Lower leg skin (tissue), 3 donors: Measurements from ENCODE around the gene CDC42BPG.
"Not testable (repeated sequence)": the region's sequence is repeated elsewhere in the genome, so short reads cannot be mapped to it uniquely, and the experiment has no call there.

ENCODE experiments used
- CTCF ChIP-seq, 3 donors: fragments of 450-650 bp; IDR thresholded peaks; one replicate each; pipeline ENCODE4 v1.5.1; 2016; ENCODE audit warnings: antibody characterized with exemption in 3 of 3, mild to moderate bottlenecking in 3 of 3, moderate library complexity in 2 of 3
- POLR2A ChIP-seq, 2 donors: fragments of 450-650 bp; IDR thresholded peaks; one replicate each; pipeline ENCODE4 v1.6.1; 2016 to 2017; ENCODE audit warnings: antibody characterized with exemption in 2 of 2, mild to moderate bottlenecking in 1 of 2, moderate library complexity in 1 of 2

- not testable (repeated sequence) for TF ChIP-seq CTCF, POLR2A (IDR thresholded peaks at IDR 0.05)
These were observed 1.3 kb upstream of the CDC42BPG start for GRCh38 chr11:64845776-64846129.
